ENCODE data around the gene MSRB1. TPM values are rescaled to one million over a fixed set of nuclear protein-coding genes. Genes with fewer than 3 reads are reported as not detected.

Gene MSRB1
- total RNA-seq, 3 donors from 2014 or later (not counting 1 experiment from before 2014, with no cell fraction given): 10.8 to 19.9 (median 14.8) TPM

- Mint-ChIP-seq H3K4me1 (peaks cover 0 to 40% of the 10 kb centered on the region in 2 donors), H3K9me3 (no peaks in the 10 kb centered on the region), H3K4me3 (peak overlapping the region; percentile 84), H3K36me3 (no peaks in the 10 kb centered on the region), H3K27me3 (ENCODE audit: low read depth in 2 of 2) (peaks cover 0 to 2% of the 10 kb centered on the region in 2 donors), H3K27ac (peak overlapping the region; percentile 84)
- under 1% methylated on average over 18 of the region's 18 CpGs for WGBS (ENCODE audit: insufficient coverage)
- intact Hi-C loops (cut with micrococcal nuclease): no loop called here
- Histone ChIP-seq H3K4me1 (ENCODE audit: control insufficient read depth, insufficient read depth, low read length) (peaks cover 33% of the 10 kb centered on the region), H3K4me3 (ENCODE audit: low read length) (peak overlapping the region; percentile 55), H3K27me3 (ENCODE audit: control insufficient read depth, insufficient read depth, low read length) (peaks cover 2% of the 10 kb centered on the region), H3K27ac (ENCODE audit: low read length) (peak overlapping the region; percentile 72), H3K36me3 (ENCODE audit: control insufficient read depth, insufficient read depth, low read length) (peaks cover 4% of the 10 kb centered on the region), H3K9me3 (ENCODE audit: control insufficient read depth, insufficient read depth, low read length) (no peaks in the 10 kb centered on the region)
- TF ChIP-seq CTCF (IDR thresholded peaks at IDR 0.05): no peak
- DNase-seq (peak; percentile 68 to 81), ATAC-seq (peak; percentile 51 to 65 (median 52))
Measured at GRCh38 chr16:1991135-1991551, 48.1 kb upstream of the MSRB1 start.

- intact Hi-C loops (cut with micrococcal nuclease): no loop called here
Measured at GRCh38 chr16:1990351-1991134, 47.5 kb upstream of the MSRB1 start.

GRCh38 chr16:1990101-1990350 is 47.0 kb upstream of the MSRB1 start:
- Mint-ChIP-seq H3K27ac (peak overlapping the region in 1 of 2 donors; percentile 84), H3K4me1 (peaks cover 0 to 33% of the 10 kb centered on the region in 2 donors), H3K27me3 (ENCODE audit: low read depth in 2 of 2) (peaks cover 0 to 2% of the 10 kb centered on the region in 2 donors), H3K36me3 (no peaks in the 10 kb centered on the region), H3K9me3 (no peaks in the 10 kb centered on the region), H3K4me3 (peak overlapping the region; percentile 35)
- H3K36me3 ChIP-seq (ENCODE audit: control insufficient read depth, insufficient read depth, low read length): peaks cover 10% of the 10 kb centered on the region
- intact Hi-C loops (cut with micrococcal nuclease): no loop called here
- H3K4me1 ChIP-seq (ENCODE audit: control insufficient read depth, insufficient read depth, low read length): peaks cover 37% of the 10 kb centered on the region
- DNase-seq: no peak
- peak overlapping the region; percentile 55 for H3K4me3 ChIP-seq (ENCODE audit: low read length)
- ATAC-seq: no peak
- H3K27me3 ChIP-seq (ENCODE audit: control insufficient read depth, insufficient read depth, low read length): peaks cover 2% of the 10 kb centered on the region
- WGBS (ENCODE audit: insufficient coverage): under 1% methylated on average over 16 of the region's 25 CpGs
- no peak overlapping the region for H3K27ac ChIP-seq (ENCODE audit: low read length)
- no peaks in the 10 kb centered on the region for H3K9me3 ChIP-seq (ENCODE audit: control insufficient read depth, insufficient read depth, low read length)
- no peak for TF ChIP-seq CTCF (IDR thresholded peaks at IDR 0.05)

More at GRCh38 chr16:1990351-1991134, 47.5 kb upstream of the MSRB1 start:
- H3K4me3 Mint-ChIP-seq: peak overlapping the region; percentile 84
- Histone ChIP-seq H3K4me1 (ENCODE audit: control insufficient read depth, insufficient read depth, low read length) (peaks cover 31% of the 10 kb centered on the region), H3K36me3 (ENCODE audit: control insufficient read depth, insufficient read depth, low read length) (peaks cover 10% of the 10 kb centered on the region), H3K27ac (ENCODE audit: low read length) (peak overlapping the region; percentile 72), H3K27me3 (ENCODE audit: control insufficient read depth, insufficient read depth, low read length) (peaks cover 2% of the 10 kb centered on the region), H3K4me3 (ENCODE audit: low read length) (peak overlapping the region; percentile 55), H3K9me3 (ENCODE audit: control insufficient read depth, insufficient read depth, low read length) (no peaks in the 10 kb centered on the region)
- 2% methylated on average over 43 of the region's 50 CpGs for WGBS (ENCODE audit: insufficient coverage)
- peak; percentile 63 to 65 for DNase-seq
- H3K4me1 Mint-ChIP-seq: peaks cover 0 to 36% of the 10 kb centered on the region in 2 donors
- peak in 1 of 3 donors; percentile 8 for ATAC-seq
- peak overlapping the region; percentile 84 for H3K27ac Mint-ChIP-seq
- peaks cover 0 to 2% of the 10 kb centered on the region in 2 donors for H3K27me3 Mint-ChIP-seq (ENCODE audit: low read depth in 2 of 2)
- H3K36me3 Mint-ChIP-seq: no peaks in the 10 kb centered on the region
- no peaks in the 10 kb centered on the region for H3K9me3 Mint-ChIP-seq
- no peak for TF ChIP-seq CTCF (IDR thresholded peaks at IDR 0.05)

Measured in natural killer cell (primary cell).